SU-DHL-6 (cell line): Measurements from ENCODE around the gene ALOX5AP.

Source experiments
- CTCF ChIP-seq: fragments of 200-600 bp; sonication (generic); IDR thresholded peaks from one replicate; pipeline ENCODE4 v1.5.1; 2017; ENCODE audit warnings: antibody characterized with exemption, mild to moderate bottlenecking, low read length, moderate library complexity; ENCODE audit not compliant: insufficient read depth, poor library complexity, severe bottlenecking
- EZH2phosphoT487 ChIP-seq: fragments of 200-600 bp; sonication (generic), shearing (Covaris generic); conservative IDR thresholded peaks from 2 replicates; pipeline ENCODE4 v1.6.1; 2018; ENCODE audit warnings: mild to moderate bottlenecking, antibody characterized with exemption, low read length, moderate library complexity, mixed read lengths

- no peak for TF ChIP-seq CTCF
- TF ChIP-seq EZH2phosphoT487: no peak
Observed at GRCh38 chr13:30735025-30735871, at the start of gene ALOX5AP.
